ENCODE measurements around the gene GABRP.

- no peak for TF ChIP-seq CTCF (IDR thresholded peaks at IDR 0.05)
- TF ChIP-seq POLR2A (IDR thresholded peaks at IDR 0.05; ENCODE audit: low read length) = no peak
- TF ChIP-seq USF2 (IDR thresholded peaks at IDR 0.05) = no peak
- no peak for TF ChIP-seq ELK1 (IDR thresholded peaks at IDR 0.05; ENCODE audit: low read depth, low read length)
- TF ChIP-seq ESRRA (IDR thresholded peaks at IDR 0.05; ENCODE audit: borderline replicate concordance, low read length) = no peak
- no peak for TF ChIP-seq RCOR1 (IDR thresholded peaks at IDR 0.05; ENCODE audit: low read depth, low read length)
- TF ChIP-seq TP53 (CRISPR knock-in tag; IDR thresholded peaks at IDR 0.05) = no peak
- no peak for TF ChIP-seq RFX5 (IDR thresholded peaks at IDR 0.05)
- TF ChIP-seq EP300 (IDR thresholded peaks at IDR 0.05) = no peak
- TF ChIP-seq ZC3H11A (IDR thresholded peaks at IDR 0.05) = no peak
Measured at GRCh38 chr5:170848033-170848432, 64.5 kb downstream of the GABRP start.
